HCT116 (cell line): ENCODE results near the gene DIS3L2.

Experiments
- CTCF ChIP-seq, 3 experiments: fragments of 200-600 bp in 1 of 3; sonication (generic) in 1 of 3; IDR thresholded peaks in 2 of 3; conservative IDR thresholded peaks in 1 of 3; 2 replicates each; pipeline ENCODE4 v1.5.1; 2012 to 2017; ENCODE audit warnings: low read depth in 2 of 3, low read length in 2 of 3, antibody characterized with exemption in 1 of 3, borderline replicate concordance in 1 of 3, control low read depth in 1 of 3, mild to moderate bottlenecking in 1 of 3, mixed read lengths in 1 of 3, mixed run types in 1 of 3, moderate library complexity in 1 of 3; ENCODE audit not compliant: insufficient read depth in 1 of 3
- ELF1 ChIP-seq: IDR thresholded peaks from 2 replicates; pipeline ENCODE4 v1.6.1; 2012; ENCODE audit warnings: low read depth, borderline replicate concordance
- EZH2 ChIP-seq: fragments of 200-600 bp; sonication (generic); IDR thresholded peaks from 2 replicates; pipeline ENCODE4 v1.6.1; 2017; ENCODE audit warnings: antibody characterized with exemption, mixed run types
- EZH2phosphoT487 ChIP-seq: fragments of 200-600 bp; IDR thresholded peaks from 2 replicates; pipeline ENCODE4 v1.6.1; 2018; ENCODE audit warnings: antibody characterized with exemption, borderline replicate concordance
- POLR2A ChIP-seq: IDR thresholded peaks from 2 replicates; pipeline ENCODE4 v1.7.0; 2011; ENCODE audit warnings: borderline replicate concordance; ENCODE audit not compliant: insufficient read depth, insufficient read length; ENCODE audit errors: extremely low read depth
- POLR2AphosphoS5 ChIP-seq: IDR thresholded peaks from 2 replicates; pipeline ENCODE4 v1.6.1; 2011; ENCODE audit warnings: mild to moderate bottlenecking, low read depth, low read length, moderate library complexity
- RAD21 ChIP-seq: IDR thresholded peaks from 2 replicates; pipeline ENCODE4 v1.6.1; 2012; ENCODE audit warnings: low read depth, mild to moderate bottlenecking
- YY1 ChIP-seq: IDR thresholded peaks from 2 replicates; pipeline ENCODE4 v1.6.1; 2011; ENCODE audit warnings: low read length, low read depth, moderate library complexity, mild to moderate bottlenecking; ENCODE audit not compliant: insufficient replicate concordance; ENCODE audit errors: extremely low read depth

- TF ChIP-seq CTCF (IDR thresholded peaks at IDR 0.05 in 2 of 3, conservative IDR thresholded peaks at IDR 0.05 in 1 of 3; ENCODE audit: borderline replicate concordance in 1 of 3, insufficient read depth in 1 of 3, low read depth in 2 of 3, low read length in 2 of 3): no peak
- no peak for TF ChIP-seq POLR2A
- no peak for TF ChIP-seq EZH2
- no peak for TF ChIP-seq EZH2phosphoT487
- no peak for TF ChIP-seq YY1
- TF ChIP-seq RAD21: no peak
- no peak for TF ChIP-seq ELF1
- no peak for TF ChIP-seq POLR2AphosphoS5
Measured at GRCh38 chr2:232195487-232195886, 234.0 kb downstream of the DIS3L2 start.
